Measurements from ENCODE around the gene TRIM74. TPM values are rescaled to one million over a fixed set of nuclear protein-coding genes. Genes with fewer than 3 reads are reported as not detected.
"Not testable (repeated sequence)": the region's sequence is repeated elsewhere in the genome, so short reads cannot be mapped to it uniquely, and the experiment has no call there.

Gene TRIM74
- not detected in 2 replicates for total RNA-seq

DNA sequence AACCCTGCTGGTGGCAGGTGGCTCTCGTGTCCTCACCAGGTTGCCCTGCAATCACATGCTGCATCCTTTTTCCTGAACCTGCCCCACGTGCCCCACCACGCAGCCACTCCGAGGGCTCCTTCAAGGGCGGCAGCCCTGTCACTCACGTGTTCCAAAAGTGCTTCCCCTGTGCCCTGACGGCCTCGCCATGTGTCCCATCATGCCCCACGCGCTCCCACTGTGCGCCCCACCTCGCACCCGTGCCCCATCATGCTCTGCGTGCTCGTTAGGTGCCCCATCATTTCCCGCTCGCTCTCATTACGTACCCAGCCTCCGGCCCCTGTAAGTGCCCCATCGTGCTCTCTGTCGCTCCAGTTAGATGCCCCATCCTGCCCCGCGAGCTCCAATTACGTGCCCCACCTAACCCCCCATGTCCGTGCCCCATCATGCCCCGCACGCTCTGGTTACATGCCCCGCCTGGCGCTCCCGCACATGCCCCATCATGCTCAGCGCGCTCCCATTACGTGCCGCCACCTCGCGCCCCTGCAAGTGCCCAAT is at the start of gene TRIM74:
TRIM74 (minus strand) TSS at position 487 of the 537 bp plus-strand sequence. CDS start 3,309 bp downstream, outside the sequence.
- not testable (repeated sequence) for H3K4me1 ChIP-seq (ENCODE audit: insufficient read depth, low read length); DNase-seq (ENCODE audit: insufficient read length, low spot score, missing footprints); H3K79me2 ChIP-seq (ENCODE audit: insufficient read depth, low read length); H3K27me3 ChIP-seq (ENCODE audit: insufficient read depth, low read length); H3K9me3 ChIP-seq (ENCODE audit: low read depth, low read length); H3K36me3 ChIP-seq (ENCODE audit: insufficient read depth, low read length); H3K4me3 ChIP-seq (ENCODE audit: insufficient read depth, low read length); H2AFZ ChIP-seq (ENCODE audit: low read length); H3K4me2 ChIP-seq (ENCODE audit: insufficient read depth, low read length); H3K27ac ChIP-seq (ENCODE audit: low read depth, low read length); H4K20me1 ChIP-seq (ENCODE audit: insufficient read depth, low read length)

DNA sequence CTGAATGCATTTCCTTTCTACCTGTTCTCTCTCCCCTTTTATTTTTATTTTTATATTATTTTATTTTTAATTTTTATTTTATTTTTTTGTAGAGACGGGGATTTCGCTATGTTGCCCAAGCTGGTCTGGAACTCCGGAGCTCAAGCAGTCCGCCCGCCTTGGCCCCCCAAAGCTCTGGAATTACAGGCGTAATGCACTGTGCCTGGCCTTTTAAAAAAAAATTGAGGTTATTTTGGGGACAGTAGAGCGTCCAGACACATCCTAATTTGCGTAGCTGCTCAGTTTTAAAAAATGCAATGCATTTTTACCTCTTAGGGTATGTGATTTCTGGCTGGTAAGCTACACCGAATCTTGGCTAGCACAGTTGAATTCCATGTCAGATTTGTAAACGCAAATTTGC is 37.2 kb upstream of the TRIM74 start:
- not testable (repeated sequence) for DNase-seq (ENCODE audit: insufficient read length, low spot score, missing footprints); H4K20me1 ChIP-seq (ENCODE audit: insufficient read depth, low read length); H2AFZ ChIP-seq (ENCODE audit: low read length); H3K27me3 ChIP-seq (ENCODE audit: insufficient read depth, low read length); H3K36me3 ChIP-seq (ENCODE audit: insufficient read depth, low read length); H3K9me3 ChIP-seq (ENCODE audit: low read depth, low read length); H3K4me1 ChIP-seq (ENCODE audit: insufficient read depth, low read length); H3K27ac ChIP-seq (ENCODE audit: low read depth, low read length); H3K79me2 ChIP-seq (ENCODE audit: insufficient read depth, low read length)
- H3K4me3 ChIP-seq (ENCODE audit: insufficient read depth, low read length): peak overlapping the region; percentile 51
- peak overlapping the region; percentile 70 for H3K4me2 ChIP-seq (ENCODE audit: insufficient read depth, low read length)

DNA sequence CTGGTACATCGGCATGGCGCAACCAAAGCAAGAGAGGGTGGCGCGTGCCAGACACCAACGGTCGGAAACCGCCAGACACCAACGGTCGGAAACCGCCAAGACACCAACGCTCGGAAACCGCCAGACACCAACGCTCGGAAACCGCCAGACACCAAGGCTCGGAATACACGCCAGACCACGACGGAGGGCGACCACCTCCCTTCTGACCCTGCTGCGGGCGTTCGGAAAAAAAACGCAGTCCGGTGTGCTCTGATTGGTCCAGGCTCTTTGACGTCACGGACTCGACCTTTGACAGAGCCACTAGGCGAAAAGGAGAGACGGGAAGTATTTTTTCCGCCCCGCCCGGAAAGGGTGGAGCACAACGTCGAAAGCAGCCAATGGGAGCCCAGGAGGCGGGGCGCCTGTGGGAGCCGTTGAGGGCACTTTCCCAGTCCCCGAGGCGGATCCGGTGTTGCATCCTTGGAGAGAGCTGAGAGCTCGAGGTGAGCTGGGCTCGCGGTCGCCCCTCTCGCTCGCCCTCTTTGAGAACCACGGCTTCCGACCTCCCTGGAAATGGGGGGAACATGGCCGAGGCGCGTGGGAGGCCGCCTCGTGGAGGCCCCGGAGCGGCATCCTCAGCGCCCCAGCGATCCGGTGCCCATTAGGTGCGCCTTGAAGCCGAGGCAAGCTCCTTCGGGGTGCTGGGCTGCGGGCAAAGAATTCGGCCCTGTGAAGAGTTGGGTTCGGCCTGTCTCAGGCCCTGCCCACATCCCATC is 36.6 kb upstream of the TRIM74 start:
- Histone ChIP-seq H2AFZ (ENCODE audit: low read length) (peak overlapping the region; percentile 85), H3K27ac (ENCODE audit: low read depth, low read length) (peak overlapping the region; percentile 65), H3K4me2 (ENCODE audit: insufficient read depth, low read length) (peak overlapping the region; percentile 36), H3K4me3 (ENCODE audit: insufficient read depth, low read length) (peak overlapping the region; percentile 69)
- not testable (repeated sequence) for H3K36me3 ChIP-seq (ENCODE audit: insufficient read depth, low read length); H3K9me3 ChIP-seq (ENCODE audit: low read depth, low read length); H3K27me3 ChIP-seq (ENCODE audit: insufficient read depth, low read length); H4K20me1 ChIP-seq (ENCODE audit: insufficient read depth, low read length); DNase-seq (ENCODE audit: insufficient read length, low spot score, missing footprints); H3K79me2 ChIP-seq (ENCODE audit: insufficient read depth, low read length); H3K4me1 ChIP-seq (ENCODE audit: insufficient read depth, low read length)

DNA sequence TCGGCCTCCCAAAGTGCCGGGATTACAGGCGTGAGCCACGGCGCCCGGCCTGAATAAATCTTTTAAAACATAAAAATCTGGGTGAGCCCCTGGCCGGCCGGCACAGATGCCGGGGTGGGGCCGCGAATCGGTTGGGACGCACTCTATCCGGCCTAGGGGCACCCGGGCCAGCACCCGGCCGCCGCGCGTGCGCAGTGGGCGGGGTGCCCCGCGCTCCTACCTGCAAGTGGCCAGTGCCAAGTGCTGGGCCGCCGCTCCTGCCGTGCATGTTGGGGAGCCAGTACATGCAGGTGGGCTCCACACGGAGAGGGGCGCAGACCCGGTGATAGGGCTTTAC is 36.1 kb upstream of the TRIM74 start:
- not testable (repeated sequence) for H3K79me2 ChIP-seq (ENCODE audit: insufficient read depth, low read length); H3K36me3 ChIP-seq (ENCODE audit: insufficient read depth, low read length); H3K4me1 ChIP-seq (ENCODE audit: insufficient read depth, low read length); H3K9me3 ChIP-seq (ENCODE audit: low read depth, low read length); DNase-seq (ENCODE audit: insufficient read length, low spot score, missing footprints); H3K27me3 ChIP-seq (ENCODE audit: insufficient read depth, low read length); H4K20me1 ChIP-seq (ENCODE audit: insufficient read depth, low read length)
- H3K27ac ChIP-seq (ENCODE audit: low read depth, low read length): peak overlapping the region; percentile 65
- peak overlapping the region; percentile 69 for H3K4me3 ChIP-seq (ENCODE audit: insufficient read depth, low read length)
- peak overlapping the region; percentile 36 for H3K4me2 ChIP-seq (ENCODE audit: insufficient read depth, low read length)
- peak overlapping the region; percentile 85 for H2AFZ ChIP-seq (ENCODE audit: low read length)

DNA sequence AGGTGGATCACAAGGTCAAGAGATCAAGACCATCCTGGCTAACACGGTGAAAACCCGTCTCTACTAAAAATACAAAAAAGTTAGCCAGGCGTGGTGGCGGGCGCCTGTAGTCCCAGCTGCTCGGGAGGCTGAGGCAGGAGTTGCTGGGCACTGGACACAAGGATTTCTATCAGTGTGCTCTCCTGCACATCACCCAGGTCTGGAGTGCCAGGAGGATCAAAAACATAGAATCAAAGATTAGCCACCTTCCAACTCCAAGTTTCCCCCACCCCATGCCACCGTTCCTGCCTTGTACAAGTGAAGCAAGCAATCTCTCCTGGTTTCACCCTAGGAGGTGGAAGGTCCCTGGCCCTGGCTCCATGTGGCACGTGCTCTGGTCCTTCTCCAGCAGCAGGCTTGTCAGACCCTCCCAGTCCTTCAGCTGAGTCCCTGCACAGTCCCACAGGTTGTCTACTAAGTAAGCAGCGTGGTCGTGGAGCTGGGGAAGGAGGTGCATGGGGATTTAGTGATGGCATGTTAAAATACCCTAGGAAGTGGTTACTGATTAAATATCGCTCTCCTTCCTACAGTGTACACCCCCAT is 28.7 kb upstream of the TRIM74 start:
- H3K4me3 ChIP-seq (ENCODE audit: insufficient read depth, low read length); H3K9me3 ChIP-seq (ENCODE audit: low read depth, low read length); H3K79me2 ChIP-seq (ENCODE audit: insufficient read depth, low read length); H3K4me2 ChIP-seq (ENCODE audit: insufficient read depth, low read length); DNase-seq (ENCODE audit: insufficient read length, low spot score, missing footprints); H3K27ac ChIP-seq (ENCODE audit: low read depth, low read length); H3K36me3 ChIP-seq (ENCODE audit: insufficient read depth, low read length); H3K27me3 ChIP-seq (ENCODE audit: insufficient read depth, low read length); H2AFZ ChIP-seq (ENCODE audit: low read length); H3K4me1 ChIP-seq (ENCODE audit: insufficient read depth, low read length); H4K20me1 ChIP-seq (ENCODE audit: insufficient read depth, low read length): not testable (repeated sequence)

DNA sequence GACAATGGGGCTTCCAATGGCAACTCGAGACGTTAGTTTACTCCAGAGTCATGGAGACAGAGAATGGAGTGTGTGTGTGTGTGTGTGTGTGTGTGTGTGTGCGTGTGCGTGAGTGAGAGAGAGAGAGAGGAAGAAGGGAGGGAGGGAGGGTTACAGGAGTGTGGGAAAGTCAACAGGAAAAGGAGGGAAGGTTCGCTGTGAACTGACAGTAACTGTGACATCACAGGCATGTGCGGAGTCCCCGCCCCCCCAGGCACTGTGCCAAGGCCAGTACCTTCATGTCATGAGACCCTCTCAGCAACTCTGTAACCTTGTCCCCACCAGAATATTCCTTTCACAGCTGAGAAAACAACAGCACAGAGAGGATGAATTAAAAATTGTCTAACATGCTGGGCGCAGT is 28.2 kb upstream of the TRIM74 start:
- H4K20me1 ChIP-seq (ENCODE audit: insufficient read depth, low read length); H3K27ac ChIP-seq (ENCODE audit: low read depth, low read length); H2AFZ ChIP-seq (ENCODE audit: low read length); H3K4me3 ChIP-seq (ENCODE audit: insufficient read depth, low read length); H3K79me2 ChIP-seq (ENCODE audit: insufficient read depth, low read length); H3K9me3 ChIP-seq (ENCODE audit: low read depth, low read length); H3K4me1 ChIP-seq (ENCODE audit: insufficient read depth, low read length); H3K36me3 ChIP-seq (ENCODE audit: insufficient read depth, low read length); H3K4me2 ChIP-seq (ENCODE audit: insufficient read depth, low read length); DNase-seq (ENCODE audit: insufficient read length, low spot score, missing footprints); H3K27me3 ChIP-seq (ENCODE audit: insufficient read depth, low read length): not testable (repeated sequence)

DNA sequence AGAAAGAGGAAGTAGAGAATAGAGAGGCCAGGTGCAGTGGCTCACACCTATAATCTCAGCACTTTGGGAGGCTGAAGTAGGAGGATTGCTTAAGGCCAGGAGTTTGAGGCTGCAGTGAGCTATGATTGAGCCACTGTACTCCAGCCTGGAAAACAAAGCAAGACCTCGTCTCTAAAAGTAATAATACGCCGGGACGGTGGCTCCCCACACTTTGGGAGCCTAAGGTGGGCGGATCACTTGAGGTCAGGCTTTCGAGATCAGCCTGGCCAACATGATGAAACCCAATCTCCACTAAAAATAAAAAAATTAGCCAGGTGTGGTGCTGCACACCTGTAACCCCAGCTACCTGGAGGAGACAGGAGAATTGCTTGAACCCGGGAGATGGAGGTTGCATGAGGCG is 26.2 kb upstream of the TRIM74 start:
- not testable (repeated sequence) for H3K79me2 ChIP-seq (ENCODE audit: insufficient read depth, low read length); H3K4me2 ChIP-seq (ENCODE audit: insufficient read depth, low read length); H3K4me3 ChIP-seq (ENCODE audit: insufficient read depth, low read length); H4K20me1 ChIP-seq (ENCODE audit: insufficient read depth, low read length); H3K9me3 ChIP-seq (ENCODE audit: low read depth, low read length); H3K27me3 ChIP-seq (ENCODE audit: insufficient read depth, low read length); H2AFZ ChIP-seq (ENCODE audit: low read length); H3K4me1 ChIP-seq (ENCODE audit: insufficient read depth, low read length); H3K36me3 ChIP-seq (ENCODE audit: insufficient read depth, low read length); DNase-seq (ENCODE audit: insufficient read length, low spot score, missing footprints); H3K27ac ChIP-seq (ENCODE audit: low read depth, low read length)

DNA sequence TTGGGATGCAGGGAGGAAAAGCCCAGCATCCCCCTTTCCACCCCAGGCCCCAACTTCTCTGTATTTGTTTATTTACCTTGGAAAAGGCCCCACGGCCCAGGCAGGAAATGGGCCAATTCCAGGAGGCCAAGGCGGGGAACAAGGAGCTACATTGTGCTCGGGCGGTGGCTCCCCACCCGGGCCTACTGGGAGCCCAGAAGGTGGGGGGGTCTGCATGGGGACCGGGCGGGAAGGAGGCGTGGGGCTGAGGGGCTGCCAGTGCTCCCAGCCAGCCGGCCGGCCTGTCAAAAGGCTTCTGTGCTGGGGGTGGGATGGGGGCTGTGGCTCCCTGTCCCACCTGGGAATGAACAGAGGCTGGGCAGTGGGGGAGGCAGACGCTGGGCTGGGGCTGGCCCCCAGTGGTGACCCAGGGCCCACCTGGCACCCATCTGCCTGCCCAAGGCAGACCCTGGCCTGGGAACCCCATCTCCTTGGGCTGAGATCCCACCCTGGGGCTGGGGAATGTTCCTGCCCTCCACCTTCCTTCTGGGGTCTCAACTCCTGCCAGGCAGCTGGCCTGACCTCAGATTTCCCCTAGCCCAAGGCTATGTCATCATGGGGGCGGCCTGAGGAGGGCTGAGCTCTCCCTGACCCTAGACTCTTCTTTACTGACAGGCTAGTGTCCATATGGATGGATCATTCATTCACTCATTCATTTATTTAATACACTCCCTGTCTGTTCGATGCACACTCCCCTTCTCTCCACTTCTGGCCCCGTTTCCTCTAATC is 21.1 kb upstream of the TRIM74 start:
- not testable (repeated sequence) for DNase-seq (ENCODE audit: insufficient read length, low spot score, missing footprints); H3K4me3 ChIP-seq (ENCODE audit: insufficient read depth, low read length); H3K4me1 ChIP-seq (ENCODE audit: insufficient read depth, low read length); H3K4me2 ChIP-seq (ENCODE audit: insufficient read depth, low read length); H3K36me3 ChIP-seq (ENCODE audit: insufficient read depth, low read length); H3K9me3 ChIP-seq (ENCODE audit: low read depth, low read length); H4K20me1 ChIP-seq (ENCODE audit: insufficient read depth, low read length); H3K27me3 ChIP-seq (ENCODE audit: insufficient read depth, low read length); H2AFZ ChIP-seq (ENCODE audit: low read length); H3K79me2 ChIP-seq (ENCODE audit: insufficient read depth, low read length); H3K27ac ChIP-seq (ENCODE audit: low read depth, low read length)
